ENCODE results near the gene CMTM8. TPM values are rescaled to one million over a fixed set of nuclear protein-coding genes. Genes with fewer than 3 reads are reported as not detected.

Gene CMTM8
- total and polyA plus RNA-seq, 10 of the 15 experiments (the other 5 are each of a cell fraction or from before 2014, with no cell fraction given) = 0.11 to 0.23 TPM; not detected in 8

DNA sequence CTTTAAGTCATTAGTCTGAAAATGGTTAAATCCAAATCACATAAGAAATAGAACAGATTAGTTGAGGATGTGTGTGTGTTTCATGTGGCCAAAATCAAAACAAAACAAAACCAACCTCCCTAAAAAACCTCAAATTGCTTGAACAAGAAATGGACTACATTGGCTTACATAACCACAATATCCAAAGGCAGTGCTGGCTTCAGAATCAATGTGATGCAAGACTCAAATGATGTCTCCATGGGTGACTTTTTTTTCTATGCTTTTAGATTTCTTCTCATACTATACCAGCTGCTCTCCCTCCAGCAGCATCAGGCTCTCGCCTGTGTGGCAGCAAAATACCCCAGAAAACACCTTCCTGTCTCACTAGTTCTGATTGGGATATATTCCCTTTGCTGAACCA is 36.0 kb upstream of the CMTM8 start:
- Histone ChIP-seq H3K79me2 (ENCODE audit: control insufficient read depth, insufficient read depth, low read length) (no peaks in the 10 kb centered on the region), H3K9me3 (replicated peaks; ENCODE audit: control insufficient read depth, insufficient read depth, low read length) (no peaks in the 10 kb centered on the region), H3K27ac (ENCODE audit: control insufficient read depth, insufficient read depth) (no peak overlapping the region), H3K9ac (ENCODE audit: control insufficient read depth, insufficient read depth, low read length) (no peak overlapping the region), H3K36me3 (ENCODE audit: control insufficient read depth in 2 of 2, insufficient read depth in 2 of 2, low read length in 1 of 2) (no peaks in the 10 kb centered on the region), H3K4me2 (ENCODE audit: control insufficient read depth, insufficient read depth) (no peak overlapping the region), H3K27me3 (replicated peaks in 1 of 2; ENCODE audit: control insufficient read depth in 2 of 2, insufficient read depth in 2 of 2, low read length in 1 of 2) (no peaks in the 10 kb centered on the region), H3K4me3 (no peak overlapping the region), H2AFZ (ENCODE audit: control insufficient read depth, low read depth, low read length) (no peak overlapping the region), H4K20me1 (ENCODE audit: control insufficient read depth, insufficient read depth) (no peaks in the 10 kb centered on the region), H3K4me1 (ENCODE audit: control insufficient read depth, insufficient read depth, low read length) (no peaks in the 10 kb centered on the region)
- no TSS peak for BruUV-seq (replicated peaks)
- no peak for FAIRE-seq
- no peak for DNase-seq (ENCODE audit: low read depth, low spot score)
- ChIA-PET CTCF (no interaction called here), SMC1A (ENCODE audit: uncharacterized antibody, unreplicated experiment) (no interaction called here), POLR2A (interaction anchor here (0.6 kb wide), 1 partner anchor 264 kb away, joined by 3 read pairs; no protein-coding TSS in a partner anchor), RAD21 (ENCODE audit: unreplicated experiment) (no interaction called here)
- intact Hi-C loops (cut with micrococcal nuclease; ENCODE audit: unreplicated experiment) (no loop called here), in situ Hi-C loops (cut with MboI) (no loop called here)
- TF ChIP-seq EZH2 (IDR thresholded peaks at IDR 0.05; ENCODE audit: borderline replicate concordance, control insufficient read depth, low read depth, low read length) (no peak), BCLAF1 (IDR thresholded peaks at IDR 0.05) (no peak), YBX1 (IDR thresholded peaks at IDR 0.05) (no peak), KAT2A (conservative IDR thresholded peaks at IDR 0.05; ENCODE audit: control insufficient read depth, low read depth, low read length) (no peak), TBL1XR1 (IDR thresholded peaks at IDR 0.05; ENCODE audit: low read depth, low read length) (no peak), FOXK2 (IDR thresholded peaks at IDR 0.05) (no peak), NFXL1 (IDR thresholded peaks at IDR 0.05; ENCODE audit: borderline replicate concordance) (no peak), HCFC1 (IDR thresholded peaks at IDR 0.05; ENCODE audit: low read length) (no peak), FOS (IDR thresholded peaks at IDR 0.05; ENCODE audit: borderline replicate concordance, extremely low read depth, insufficient read length) (no peak), SIX5 (IDR thresholded peaks at IDR 0.05; ENCODE audit: low read depth, low read length, severe bottlenecking) (no peak), BCL11A (IDR thresholded peaks at IDR 0.05; ENCODE audit: low read depth, low read length) (no peak), IKZF1 (conservative IDR thresholded peaks at IDR 0.05) (no peak)
- TF ChIP-seq, protein P1, sequence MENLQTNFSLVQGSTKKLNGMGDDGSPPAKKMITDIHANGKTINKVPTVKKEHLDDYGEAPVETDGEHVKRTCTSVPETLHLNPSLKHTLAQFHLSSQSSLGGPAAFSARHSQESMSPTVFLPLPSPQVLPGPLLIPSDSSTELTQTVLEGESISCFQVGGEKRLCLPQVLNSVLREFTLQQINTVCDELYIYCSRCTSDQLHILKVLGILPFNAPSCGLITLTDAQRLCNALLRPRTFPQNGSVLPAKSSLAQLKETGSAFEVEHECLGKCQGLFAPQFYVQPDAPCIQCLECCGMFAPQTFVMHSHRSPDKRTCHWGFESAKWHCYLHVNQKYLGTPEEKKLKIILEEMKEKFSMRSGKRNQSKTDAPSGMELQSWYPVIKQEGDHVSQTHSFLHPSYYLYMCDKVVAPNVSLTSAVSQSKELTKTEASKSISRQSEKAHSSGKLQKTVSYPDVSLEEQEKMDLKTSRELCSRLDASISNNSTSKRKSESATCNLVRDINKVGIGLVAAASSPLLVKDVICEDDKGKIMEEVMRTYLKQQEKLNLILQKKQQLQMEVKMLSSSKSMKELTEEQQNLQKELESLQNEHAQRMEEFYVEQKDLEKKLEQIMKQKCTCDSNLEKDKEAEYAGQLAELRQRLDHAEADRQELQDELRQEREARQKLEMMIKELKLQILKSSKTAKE (IDR thresholded peaks at IDR 0.05; ENCODE audit: low read depth, poor library complexity, severe bottlenecking) = no peak
- TF ChIP-seq, protein P2, sequence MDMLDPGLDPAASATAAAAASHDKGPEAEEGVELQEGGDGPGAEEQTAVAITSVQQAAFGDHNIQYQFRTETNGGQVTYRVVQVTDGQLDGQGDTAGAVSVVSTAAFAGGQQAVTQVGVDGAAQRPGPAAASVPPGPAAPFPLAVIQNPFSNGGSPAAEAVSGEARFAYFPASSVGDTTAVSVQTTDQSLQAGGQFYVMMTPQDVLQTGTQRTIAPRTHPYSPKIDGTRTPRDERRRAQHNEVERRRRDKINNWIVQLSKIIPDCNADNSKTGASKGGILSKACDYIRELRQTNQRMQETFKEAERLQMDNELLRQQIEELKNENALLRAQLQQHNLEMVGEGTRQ (IDR thresholded peaks at IDR 0.05; ENCODE audit: borderline replicate concordance, low read depth, low read length) = no peak
- TF ChIP-seq, protein P3, sequence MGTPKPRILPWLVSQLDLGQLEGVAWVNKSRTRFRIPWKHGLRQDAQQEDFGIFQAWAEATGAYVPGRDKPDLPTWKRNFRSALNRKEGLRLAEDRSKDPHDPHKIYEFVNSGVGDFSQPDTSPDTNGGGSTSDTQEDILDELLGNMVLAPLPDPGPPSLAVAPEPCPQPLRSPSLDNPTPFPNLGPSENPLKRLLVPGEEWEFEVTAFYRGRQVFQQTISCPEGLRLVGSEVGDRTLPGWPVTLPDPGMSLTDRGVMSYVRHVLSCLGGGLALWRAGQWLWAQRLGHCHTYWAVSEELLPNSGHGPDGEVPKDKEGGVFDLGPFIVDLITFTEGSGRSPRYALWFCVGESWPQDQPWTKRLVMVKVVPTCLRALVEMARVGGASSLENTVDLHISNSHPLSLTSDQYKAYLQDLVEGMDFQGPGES (IDR thresholded peaks at IDR 0.05) = no peak
- WGBS (ENCODE audit: insufficient coverage, insufficient replicate concordance, low lambda C conversion rate, missing lambda C conversion rate) = 0% methylated on average over 1 of the region's 1 CpG
- no peak for ATAC-seq
